ENCODE measurements around the gene GBP7. TPM values are rescaled to one million over a fixed set of nuclear protein-coding genes. Genes with fewer than 3 reads are reported as not detected.

The GBP7 gene
- total RNA-seq, 1 donor from 2014 or later, result 0.69 TPM

- Mint-ChIP-seq H3K36me3 (ENCODE audit: low read depth, unreplicated experiment) (no peaks in the 10 kb centered on the region), H3K4me1 (ENCODE audit: unreplicated experiment) (no peaks in the 10 kb centered on the region), H3K9me3 (ENCODE audit: unreplicated experiment) (no peaks in the 10 kb centered on the region), H3K27ac (ENCODE audit: unreplicated experiment) (no peak overlapping the region), H3K4me3 (ENCODE audit: unreplicated experiment) (no peak overlapping the region), H3K27me3 (ENCODE audit: unreplicated experiment) (peaks cover 2% of the 10 kb centered on the region)
- DNase-seq (ENCODE audit: low spot score), result no peak
- TF ChIP-seq CTCF (IDR thresholded peaks at IDR 0.05; ENCODE audit: unreplicated experiment), result no peak
Observed at GRCh38 chr1:89146721-89147120, 29.1 kb downstream of the GBP7 start.

- H3K27ac Mint-ChIP-seq (ENCODE audit: unreplicated experiment), result no peak overlapping the region
- no peaks in the 10 kb centered on the region for H3K9me3 Mint-ChIP-seq (ENCODE audit: unreplicated experiment)
- no peaks in the 10 kb centered on the region for H3K36me3 Mint-ChIP-seq (ENCODE audit: low read depth, unreplicated experiment)
- no peak for DNase-seq (ENCODE audit: low spot score)
- no peaks in the 10 kb centered on the region for H3K27me3 Mint-ChIP-seq (ENCODE audit: unreplicated experiment)
- TF ChIP-seq CTCF (IDR thresholded peaks at IDR 0.05; ENCODE audit: unreplicated experiment), result no peak
- H3K4me1 Mint-ChIP-seq (ENCODE audit: unreplicated experiment), result no peaks in the 10 kb centered on the region
- H3K4me3 Mint-ChIP-seq (ENCODE audit: unreplicated experiment), result no peak overlapping the region
Observed at GRCh38 chr1:89143484-89143883, 32.3 kb downstream of the GBP7 start.

GRCh38 chr1:89142160-89142559 lies 33.6 kb downstream of the GBP7 start:
- no peaks in the 10 kb centered on the region for H3K36me3 Mint-ChIP-seq (ENCODE audit: low read depth, unreplicated experiment)
- no peaks in the 10 kb centered on the region for H3K27me3 Mint-ChIP-seq (ENCODE audit: unreplicated experiment)
- no peak overlapping the region for H3K4me3 Mint-ChIP-seq (ENCODE audit: unreplicated experiment)
- no peak overlapping the region for H3K27ac Mint-ChIP-seq (ENCODE audit: unreplicated experiment)
- DNase-seq (ENCODE audit: low spot score), result no peak
- no peaks in the 10 kb centered on the region for H3K9me3 Mint-ChIP-seq (ENCODE audit: unreplicated experiment)
- no peak for TF ChIP-seq CTCF (IDR thresholded peaks at IDR 0.05; ENCODE audit: unreplicated experiment)
- H3K4me1 Mint-ChIP-seq (ENCODE audit: unreplicated experiment), result no peaks in the 10 kb centered on the region

GRCh38 chr1:89133747-89134146 lies 42.1 kb downstream of the GBP7 start:
- no peak for TF ChIP-seq CTCF (IDR thresholded peaks at IDR 0.05; ENCODE audit: unreplicated experiment)
- no peaks in the 10 kb centered on the region for H3K9me3 Mint-ChIP-seq (ENCODE audit: unreplicated experiment)
- H3K36me3 Mint-ChIP-seq (ENCODE audit: low read depth, unreplicated experiment), result peaks cover under 1% of the 10 kb centered on the region
- H3K27ac Mint-ChIP-seq (ENCODE audit: unreplicated experiment), result no peak overlapping the region
- peaks cover 3% of the 10 kb centered on the region for H3K27me3 Mint-ChIP-seq (ENCODE audit: unreplicated experiment)
- DNase-seq (ENCODE audit: low spot score), result no peak
- no peaks in the 10 kb centered on the region for H3K4me1 Mint-ChIP-seq (ENCODE audit: unreplicated experiment)
- H3K4me3 Mint-ChIP-seq (ENCODE audit: unreplicated experiment), result no peak overlapping the region

- peaks cover 3% of the 10 kb centered on the region for H3K27me3 Mint-ChIP-seq (ENCODE audit: unreplicated experiment)
- no peak for DNase-seq (ENCODE audit: low spot score)
- no peaks in the 10 kb centered on the region for H3K9me3 Mint-ChIP-seq (ENCODE audit: unreplicated experiment)
- TF ChIP-seq CTCF (IDR thresholded peaks at IDR 0.05; ENCODE audit: unreplicated experiment), result no peak
- no peak overlapping the region for H3K27ac Mint-ChIP-seq (ENCODE audit: unreplicated experiment)
- peaks cover 4% of the 10 kb centered on the region for H3K4me1 Mint-ChIP-seq (ENCODE audit: unreplicated experiment)
- no peak overlapping the region for H3K4me3 Mint-ChIP-seq (ENCODE audit: unreplicated experiment)
- peaks cover 4% of the 10 kb centered on the region for H3K36me3 Mint-ChIP-seq (ENCODE audit: low read depth, unreplicated experiment)
Observed at GRCh38 chr1:89130716-89131115, 45.1 kb downstream of the GBP7 start.
